GM12878 (cell line): ENCODE measurements around the gene MAPT. TPM values are rescaled to one million over a fixed set of nuclear protein-coding genes. Genes with fewer than 3 reads are reported as not detected.
A peak's percentile ranks its signal among the peaks of the same experiment; 100 is the strongest.

Experiments used
- ATAC-seq: fragments of 200-7000 bp; cut with Tn5 transposase; 3 replicates; pipeline ENCODE4 v1.9.1; 2020; ENCODE audit warnings: mild to moderate bottlenecking, moderate library complexity
- BruUV-seq: library from RNA; stranded (reverse); fragments of 400-500 nt; replicated peaks from 2 replicates; lab custom pipeline; 2021; lab: Mats Ljungman, UMichigan
- CTCF ChIA-PET: fragments of 300-600 bp; sonication (Branson Sonifier 250); formaldehyde crosslinking; extraction: SDS; loops from one replicate; lab custom pipeline; 2021; ENCODE audit warnings: inconsistent platforms; lab: Yijun Ruan, JAX
- POLR2A ChIA-PET: fragments of 350-600 bp; formaldehyde crosslinking; extraction: SDS; loops from one replicate; lab custom pipeline; 2021; ENCODE audit warnings: inconsistent platforms; lab: Charles Lee
- RAD21 ChIA-PET: fragments of 300-600 bp; sonication (Branson Sonifier 250); formaldehyde crosslinking; loops from one replicate; lab custom pipeline; 2023; ENCODE audit warnings: antibody characterized with exemption; ENCODE audit not compliant: unreplicated experiment; lab: Charles Lee
- SMC1A ChIA-PET: fragments of 300-600 bp; sonication (Branson Sonifier 250); formaldehyde crosslinking; loops from one replicate; lab custom pipeline; 2023; ENCODE audit not compliant: unreplicated experiment, uncharacterized antibody; lab: Charles Lee
- DNase-seq: peaks from one replicate; pipeline ENCODE4 v3.0.0-alpha.2; 2011; ENCODE audit warnings: low read depth, low spot score
- FAIRE-seq: peaks from 3 replicates; lab custom pipeline; 2011; peaks lifted over from hg19 to GRCh38; lab: Jason Lieb, UNC
- H2AFZ ChIP-seq: 2 replicates; pipeline ENCODE4 v1.6.0; 2011; ENCODE audit warnings: low read depth, low read length, control low read depth; ENCODE audit not compliant: control insufficient read depth
- H3K27ac ChIP-seq: 2 replicates; pipeline ENCODE4 v1.5.1; 2011; ENCODE audit warnings: control low read depth; ENCODE audit not compliant: control insufficient read depth, insufficient read depth
- H3K27me3 ChIP-seq, 2 experiments: replicated peaks in 1 of 2; 2 replicates each; pipeline versions ENCODE4 v1.6.0 to v1.6.1; 2011; ENCODE audit warnings: low read length in 1 of 2; ENCODE audit not compliant: control insufficient read depth in 2 of 2, insufficient read depth in 2 of 2
- H3K36me3 ChIP-seq, 2 experiments: 2 replicates each; pipeline ENCODE4 v1.5.1; 2011; ENCODE audit warnings: low read length in 1 of 2; ENCODE audit not compliant: control insufficient read depth in 2 of 2, insufficient read depth in 2 of 2
- H3K4me1 ChIP-seq: 2 replicates; pipeline ENCODE4 v1.6.1; 2011; ENCODE audit warnings: mild to moderate bottlenecking, low read length, moderate library complexity, mixed read lengths; ENCODE audit not compliant: control insufficient read depth, insufficient read depth
- H3K4me2 ChIP-seq: 2 replicates; pipeline ENCODE4 v1.6.0; 2011; ENCODE audit warnings: control low read depth; ENCODE audit not compliant: control insufficient read depth, insufficient read depth
- H3K4me3 ChIP-seq: fragments of 200-600 bp; sonication (generic); 2 replicates; pipeline ENCODE4 v1.5.1; 2016
- H3K79me2 ChIP-seq: 2 replicates; pipeline ENCODE4 v1.6.0; 2011; ENCODE audit warnings: low read length; ENCODE audit not compliant: control insufficient read depth, insufficient read depth
- H3K9ac ChIP-seq: 2 replicates; pipeline ENCODE4 v1.8.0; 2011; ENCODE audit warnings: low read length, control low read depth, mixed read lengths; ENCODE audit not compliant: control insufficient read depth, insufficient read depth
- H3K9me3 ChIP-seq: replicated peaks from 3 replicates; pipeline ENCODE4 v1.5.1; 2011; ENCODE audit warnings: mild to moderate bottlenecking, low read length; ENCODE audit not compliant: control insufficient read depth, insufficient read depth
- H4K20me1 ChIP-seq: 2 replicates; pipeline ENCODE4 v1.6.0; 2011; ENCODE audit not compliant: control insufficient read depth, insufficient read depth
- ATF7 ChIP-seq: fragments of 450-650 bp; IDR thresholded peaks from 2 replicates; pipeline ENCODE4 v1.6.1; 2016; ENCODE audit warnings: low read depth, mild to moderate bottlenecking
- BACH1 ChIP-seq: fragments of 450-650 bp; IDR thresholded peaks from 2 replicates; pipeline ENCODE4 v1.6.1; 2017; ENCODE audit warnings: mild to moderate bottlenecking, borderline replicate concordance
- BCLAF1 ChIP-seq: fragments of 450-650 bp; IDR thresholded peaks from 2 replicates; pipeline ENCODE4 v1.6.1; 2017; ENCODE audit warnings: antibody characterized with exemption, mild to moderate bottlenecking, moderate library complexity
- BMI1 ChIP-seq: fragments of 450-650 bp; IDR thresholded peaks from 2 replicates; pipeline ENCODE4 v1.6.1; 2016; ENCODE audit warnings: mild to moderate bottlenecking, moderate library complexity, borderline replicate concordance
- CHD2 ChIP-seq: IDR thresholded peaks from 2 replicates; pipeline ENCODE4 v1.6.1; 2011; ENCODE audit warnings: low read depth, low read length, improper control_type of control experiment, borderline replicate concordance
- ETV6 ChIP-seq, 2 experiments: fragments of 450-650 bp in 1 of 2; IDR thresholded peaks in 1 of 2; conservative IDR thresholded peaks in 1 of 2; 2 replicates each; pipeline ENCODE4 v1.6.1; 2014; ENCODE audit warnings: antibody characterized with exemption in 1 of 2, borderline replicate concordance in 1 of 2, low read depth in 1 of 2, mild to moderate bottlenecking in 1 of 2, moderate library complexity in 1 of 2
- GABPA ChIP-seq: IDR thresholded peaks from 2 replicates; pipeline ENCODE4 v1.6.1; 2014; ENCODE audit warnings: antibody characterized with exemption, low read depth, mild to moderate bottlenecking, inconsistent platforms
- HDGF ChIP-seq: fragments of 450-650 bp; IDR thresholded peaks from 2 replicates; pipeline ENCODE4 v1.6.1; 2016; ENCODE audit warnings: antibody characterized with exemption
- NFYA ChIP-seq: IDR thresholded peaks from 2 replicates; pipeline ENCODE4 v1.6.1; 2011; ENCODE audit warnings: low read depth, mild to moderate bottlenecking, low read length, improper control_type of control experiment, borderline replicate concordance
- PAX5 ChIP-seq: IDR thresholded peaks from 2 replicates; pipeline ENCODE4 v1.6.1; 2011; ENCODE audit warnings: low read depth, low read length, borderline replicate concordance
- SMAD5 ChIP-seq: IDR thresholded peaks from 2 replicates; pipeline ENCODE4 v1.6.1; 2016; ENCODE audit warnings: antibody characterized with exemption, low read depth
- SRF ChIP-seq, 2 experiments: IDR thresholded peaks; 2 replicates each; pipeline ENCODE4 v1.6.1; 2011; ENCODE audit warnings: low read depth in 2 of 2, low read length in 2 of 2, mild to moderate bottlenecking in 1 of 2, moderate library complexity in 1 of 2
- USF2 ChIP-seq: IDR thresholded peaks from 2 replicates; pipeline ENCODE4 v1.6.1; 2011; ENCODE audit warnings: low read depth, low read length, improper control_type of control experiment, borderline replicate concordance
- ZNF217 ChIP-seq: fragments of 450-650 bp; IDR thresholded peaks from 2 replicates; pipeline ENCODE4 v1.6.1; 2017; ENCODE audit warnings: antibody characterized with exemption, mild to moderate bottlenecking
- ZNF274 ChIP-seq: IDR thresholded peaks from one replicate; pipeline ENCODE4 v1.8.0; 2011; ENCODE audit not compliant: insufficient read length, insufficient read depth
- WGBS: methylation state at CpG from one replicate; pipeline ENCODE4 v1.1.6; 2016; ENCODE audit warnings: low lambda C conversion rate; ENCODE audit not compliant: insufficient replicate concordance, insufficient coverage; ENCODE audit errors: missing lambda C conversion rate; 5-methylcytosine and 5-hydroxymethylcytosine counted together
- in situ Hi-C: fragments of 300-500 bp; cut with MboI; formaldehyde crosslinking; loops from 9 replicates; pipeline ENCODE4 v1.14.3; 2018; ENCODE audit warnings: mixed read lengths
- intact Hi-C: fragments of 100-400 bp; cut with micrococcal nuclease; formaldehyde crosslinking; loops from one replicate; pipeline ENCODE4 v1.14.2; 2022; ENCODE audit not compliant: unreplicated experiment
- polyA plus RNA-seq, 11 experiments: library from polyadenylated mRNA; depleted of rRNA in 4 of 11; unstranded in 6 of 11; stranded (reverse) in 5 of 11; fragments of >200 nt; fragmentation: Nextera tagmentation in 4 of 11; fragmentation: Illumina TruSeq in 1 of 11; extraction: Ambion mirVana in 4 of 11; extraction: Trizol in 1 of 11; gene quantifications; 1 replicate in 1 of 11; 2 replicates in 10 of 11; pipeline versions ENCODE4 v1.2.1 to v1.2.3, GENCODE V29; 2011 to 2016; ENCODE audit warnings: inconsistent platforms in 2 of 11, missing spikeins in 2 of 11, low read depth in 1 of 11
- total RNA-seq, 4 experiments: library from RNA; depleted of rRNA in 3 of 4; stranded (reverse); fragments of >200 nt in 3 of 4; fragmentation: Illumina TruSeq in 1 of 4; extraction: Trizol in 1 of 4; gene quantifications; 2 replicates each; pipeline versions ENCODE4 v1.2.1 to v1.2.3, GENCODE V29; 2013 to 2021

MAPT gene
- total and polyA plus RNA-seq, 10 of the 15 experiments (the other 5 are each of a cell fraction or from before 2014, with no cell fraction given), result under 0.01 to 0.05 (median 0.03) TPM; not detected in 7

- CTCF ChIA-PET, result interaction anchor here (1.2 kb wide), 1 partner anchor 15 kb away, joined by 3 read pairs; no protein-coding TSS in a partner anchor
- ATAC-seq, result peak; percentile 61
- intact Hi-C loops, result no loop called here
Observed at GRCh38 chr17:45974916-45975630, 80.7 kb downstream of the MAPT start.

GRCh38 chr17:45975640-45976295 lies 81.4 kb downstream of the MAPT start:
- FAIRE-seq, result no peak
- no peaks in the 10 kb centered on the region for H4K20me1 ChIP-seq
- H3K4me1 ChIP-seq, result no peaks in the 10 kb centered on the region
- H3K27me3 ChIP-seq, result no peaks in the 10 kb centered on the region; a peak in 1 of 4 replicates
- 2% methylated on average over 8 of the region's 8 CpGs for WGBS
- no TSS peak for BruUV-seq
- no peak overlapping the region for H2AFZ ChIP-seq
- no peaks in the 10 kb centered on the region for H3K79me2 ChIP-seq
- ATAC-seq, result 0 out of 3 replicates have a peak, but pooled peaks have one; percentile 20
- ChIA-PET CTCF (interaction anchor here (1.2 kb wide), 1 partner anchor 15 kb away, joined by 3 read pairs; no protein-coding TSS in a partner anchor), SMC1A (no interaction called here), POLR2A (no interaction called here), RAD21 (no interaction called here)
- intact Hi-C loops (no loop called here), in situ Hi-C loops (no loop called here)
- H3K4me2 ChIP-seq, result no peak overlapping the region
- DNase-seq, result no peak
- no peak overlapping the region for H3K4me3 ChIP-seq
- H3K27ac ChIP-seq, result no peak overlapping the region
- no peaks in the 10 kb centered on the region for H3K36me3 ChIP-seq
- H3K9ac ChIP-seq, result no peak overlapping the region
- H3K9me3 ChIP-seq, result no peaks in the 10 kb centered on the region; the same call in 2 of the 3 replicates
- TF ChIP-seq ZNF217, result no peak
- TF ChIP-seq BACH1, result no peak
- no peak for TF ChIP-seq SMAD5
- no peak for TF ChIP-seq CHD2
- no peak for TF ChIP-seq BCLAF1
- no peak for TF ChIP-seq NFYA
- TF ChIP-seq ETV6 (conservative IDR thresholded peaks at IDR 0.05 in 1 of 2, IDR thresholded peaks at IDR 0.05 in 1 of 2; ENCODE audit: borderline replicate concordance in 1 of 2, low read depth in 1 of 2), result no peak
- no peak for TF ChIP-seq BMI1
- no peak for TF ChIP-seq USF2

More at GRCh38 chr17:45974916-45975630, 80.7 kb downstream of the MAPT start:
- Histone ChIP-seq H3K27me3 (no peaks in the 10 kb centered on the region; a peak in 1 of 4 replicates), H3K4me3 (no peak overlapping the region), H3K9ac (no peak overlapping the region), H3K27ac (no peak overlapping the region), H4K20me1 (no peaks in the 10 kb centered on the region), H3K79me2 (no peaks in the 10 kb centered on the region), H2AFZ (no peak overlapping the region), H3K9me3 (no peaks in the 10 kb centered on the region; the same call in 2 of the 3 replicates), H3K4me1 (no peaks in the 10 kb centered on the region), H3K4me2 (no peak overlapping the region), H3K36me3 (no peaks in the 10 kb centered on the region)
- no TSS peak for BruUV-seq
- 8% methylated on average over 10 of the region's 10 CpGs for WGBS
- ChIA-PET RAD21 (no interaction called here), POLR2A (interaction anchor here (0.6 kb wide), 1 partner anchor 284 kb away, joined by 4 read pairs; no protein-coding TSS in a partner anchor), SMC1A (no interaction called here)
- TF ChIP-seq SRF (IDR thresholded peaks at IDR 0.05; ENCODE audit: low read depth in 2 of 2, low read length in 2 of 2) (no peak), ATF7 (peak; percentile 18; the same call in 1 of the 2 replicates), GABPA (no peak), HDGF (no peak), ZNF274 (no peak), PAX5 (no peak)
- in situ Hi-C loops, result no loop called here
- no peak for FAIRE-seq
- no peak for DNase-seq
